HEK293 (cell line): ENCODE measurements around the gene RPS25.

Source experiments
- FEZF1 ChIP-seq: fragments of 450-650 bp; formaldehyde crosslinking; IDR thresholded peaks from 2 replicates; pipeline ENCODE4 v1.5.1; 2016; ENCODE audit warnings: missing biosample characterization, missing genetic modification characterization
- GLIS2 ChIP-seq: fragments of 450-650 bp; formaldehyde crosslinking; IDR thresholded peaks from 2 replicates; pipeline ENCODE4 v1.5.1; 2016; ENCODE audit warnings: missing biosample characterization, missing genetic modification characterization
- KLF16 ChIP-seq: fragments of 450-650 bp; formaldehyde crosslinking; IDR thresholded peaks from 2 replicates; pipeline ENCODE4 v1.5.1; 2017; ENCODE audit warnings: missing biosample characterization, missing genetic modification characterization
- PRDM1 ChIP-seq: fragments of 450-650 bp; formaldehyde crosslinking; IDR thresholded peaks from 2 replicates; pipeline ENCODE4; 2016; ENCODE audit warnings: missing biosample characterization, missing genetic modification characterization
- REPIN1 ChIP-seq: fragments of 450-650 bp; formaldehyde crosslinking; IDR thresholded peaks from 2 replicates; pipeline ENCODE4 v1.5.1; 2017; ENCODE audit warnings: missing biosample characterization, missing genetic modification characterization, low read depth
- SP3 ChIP-seq: fragments of 450-650 bp; formaldehyde crosslinking; IDR thresholded peaks from 2 replicates; pipeline ENCODE4 v1.5.1; 2016; ENCODE audit warnings: missing biosample characterization, missing genetic modification characterization
- WT1 ChIP-seq: fragments of 450-650 bp; formaldehyde crosslinking; IDR thresholded peaks from 2 replicates; pipeline ENCODE4 v1.5.1; 2016; ENCODE audit warnings: missing biosample characterization, missing genetic modification characterization
- ZBTB17 ChIP-seq: fragments of 450-650 bp; formaldehyde crosslinking; IDR thresholded peaks from 2 replicates; pipeline ENCODE4 v1.5.1; 2016; ENCODE audit warnings: missing biosample characterization, missing genetic modification characterization
- ZFP3 ChIP-seq: fragments of 450-650 bp; formaldehyde crosslinking; IDR thresholded peaks from 2 replicates; pipeline ENCODE4 v1.5.1; 2016; ENCODE audit warnings: low read depth, missing biosample characterization, missing genetic modification characterization
- ZNF174 ChIP-seq: fragments of 450-650 bp; formaldehyde crosslinking; IDR thresholded peaks from 2 replicates; pipeline ENCODE4 v1.5.0; 2017; ENCODE audit warnings: missing biosample characterization, mild to moderate bottlenecking, missing genetic modification characterization
- ZNF18 ChIP-seq: fragments of 450-650 bp; formaldehyde crosslinking; IDR thresholded peaks from 2 replicates; pipeline ENCODE4 v1.5.1; 2016; ENCODE audit warnings: missing biosample characterization, missing genetic modification characterization
- ZNF202 ChIP-seq: fragments of 450-650 bp; formaldehyde crosslinking; IDR thresholded peaks from 2 replicates; pipeline ENCODE4 v1.5.1; 2016; ENCODE audit warnings: missing biosample characterization, missing genetic modification characterization, borderline replicate concordance
- ZNF366 ChIP-seq: fragments of 450-650 bp; formaldehyde crosslinking; conservative IDR thresholded peaks from 2 replicates; pipeline ENCODE4 v1.5.1; 2016; ENCODE audit warnings: missing biosample characterization, missing genetic modification characterization
- ZNF416 ChIP-seq: fragments of 450-650 bp; formaldehyde crosslinking; IDR thresholded peaks from 2 replicates; pipeline ENCODE4 v1.5.1; 2016; ENCODE audit warnings: missing biosample characterization, missing genetic modification characterization
- ZNF449 ChIP-seq: fragments of 450-650 bp; formaldehyde crosslinking; IDR thresholded peaks from 2 replicates; pipeline ENCODE4 v1.5.1; 2017; ENCODE audit warnings: missing biosample characterization, mild to moderate bottlenecking, missing genetic modification characterization, moderate library complexity
- ZNF48 ChIP-seq: fragments of 450-650 bp; formaldehyde crosslinking; IDR thresholded peaks from 2 replicates; pipeline ENCODE4 v1.5.1; 2016; ENCODE audit warnings: missing biosample characterization, missing genetic modification characterization
- ZNF510 ChIP-seq: fragments of 450-650 bp; formaldehyde crosslinking; IDR thresholded peaks from 2 replicates; pipeline ENCODE4 v1.5.1; 2018; ENCODE audit warnings: mild to moderate bottlenecking, missing genetic modification characterization, missing biosample characterization; ENCODE audit not compliant: insufficient replicate concordance
- ZNF521 ChIP-seq: fragments of 450-650 bp; formaldehyde crosslinking; IDR thresholded peaks from 2 replicates; pipeline ENCODE4 v1.5.1; 2017; ENCODE audit warnings: missing biosample characterization, mild to moderate bottlenecking, missing genetic modification characterization
- ZNF530 ChIP-seq: fragments of 450-650 bp; formaldehyde crosslinking; IDR thresholded peaks from 2 replicates; pipeline ENCODE4 v1.5.1; 2016; ENCODE audit warnings: low read depth, missing biosample characterization, missing genetic modification characterization
- ZNF549 ChIP-seq: fragments of 450-650 bp; IDR thresholded peaks from 2 replicates; pipeline ENCODE4 v1.5.1; 2018; ENCODE audit warnings: missing biosample characterization, missing genetic modification characterization, mild to moderate bottlenecking, inconsistent platforms, moderate library complexity
- ZNF704 ChIP-seq: fragments of 450-650 bp; formaldehyde crosslinking; IDR thresholded peaks from 2 replicates; pipeline ENCODE4 v1.5.1; 2016; ENCODE audit warnings: missing biosample characterization, missing genetic modification characterization
- ZSCAN16 ChIP-seq: fragments of 450-650 bp; formaldehyde crosslinking; IDR thresholded peaks from 2 replicates; pipeline ENCODE4 v1.5.1; 2016; ENCODE audit warnings: missing biosample characterization, missing genetic modification characterization
- TF ChIP-seq, protein P1 (sequence below): fragments of 450-650 bp; formaldehyde crosslinking; IDR thresholded peaks from 2 replicates; pipeline ENCODE4 v1.5.0; 2017; ENCODE audit warnings: missing biosample characterization, missing genetic modification characterization, borderline replicate concordance
- TF ChIP-seq, protein P2 (sequence below): fragments of 450-650 bp; formaldehyde crosslinking; IDR thresholded peaks from 2 replicates; pipeline ENCODE4 v1.5.1; 2017; ENCODE audit warnings: missing biosample characterization, missing genetic modification characterization
- TF ChIP-seq, protein P3 (sequence below): fragments of 450-650 bp; formaldehyde crosslinking; IDR thresholded peaks from 2 replicates; pipeline ENCODE4 v1.5.1; 2017; ENCODE audit warnings: missing biosample characterization, missing genetic modification characterization
- TF ChIP-seq, protein P4 (sequence below): fragments of 450-650 bp; formaldehyde crosslinking; IDR thresholded peaks from 2 replicates; pipeline ENCODE4 v1.5.1; 2016; ENCODE audit warnings: missing biosample characterization, missing genetic modification characterization
- TF ChIP-seq, protein P5 (sequence below): fragments of 450-650 bp; formaldehyde crosslinking; IDR thresholded peaks from 2 replicates; pipeline ENCODE4 v1.5.1; 2016; ENCODE audit warnings: missing biosample characterization, missing genetic modification characterization

Gene RPS25

DNA sequence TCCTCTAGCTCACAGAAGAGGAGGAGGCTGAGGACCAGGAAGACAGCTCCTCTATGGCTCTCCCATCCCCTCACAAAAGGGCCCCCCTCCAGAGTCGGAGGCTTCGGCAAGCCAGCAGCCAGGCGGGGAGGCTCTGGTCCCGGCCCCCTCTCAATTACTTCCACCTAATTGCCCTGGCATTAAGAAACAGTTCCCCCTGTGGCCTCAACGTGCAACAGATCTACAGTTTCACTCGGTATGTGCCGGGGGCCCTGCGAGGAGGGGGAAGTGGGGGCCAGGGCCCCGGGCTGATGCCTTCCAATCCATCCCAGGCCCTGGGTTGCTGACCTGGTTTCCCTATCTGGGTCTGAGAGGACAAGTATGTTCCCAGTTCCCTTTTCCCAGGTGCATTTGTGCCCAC, 38.7 kb downstream of the RPS25 start (continued):
- TF ChIP-seq REPIN1 (tag by site-specific recombination): no peak
- TF ChIP-seq ZNF48 (tag by site-specific recombination): no peak
- no peak for TF ChIP-seq ZSCAN16
- TF ChIP-seq, protein P1, sequence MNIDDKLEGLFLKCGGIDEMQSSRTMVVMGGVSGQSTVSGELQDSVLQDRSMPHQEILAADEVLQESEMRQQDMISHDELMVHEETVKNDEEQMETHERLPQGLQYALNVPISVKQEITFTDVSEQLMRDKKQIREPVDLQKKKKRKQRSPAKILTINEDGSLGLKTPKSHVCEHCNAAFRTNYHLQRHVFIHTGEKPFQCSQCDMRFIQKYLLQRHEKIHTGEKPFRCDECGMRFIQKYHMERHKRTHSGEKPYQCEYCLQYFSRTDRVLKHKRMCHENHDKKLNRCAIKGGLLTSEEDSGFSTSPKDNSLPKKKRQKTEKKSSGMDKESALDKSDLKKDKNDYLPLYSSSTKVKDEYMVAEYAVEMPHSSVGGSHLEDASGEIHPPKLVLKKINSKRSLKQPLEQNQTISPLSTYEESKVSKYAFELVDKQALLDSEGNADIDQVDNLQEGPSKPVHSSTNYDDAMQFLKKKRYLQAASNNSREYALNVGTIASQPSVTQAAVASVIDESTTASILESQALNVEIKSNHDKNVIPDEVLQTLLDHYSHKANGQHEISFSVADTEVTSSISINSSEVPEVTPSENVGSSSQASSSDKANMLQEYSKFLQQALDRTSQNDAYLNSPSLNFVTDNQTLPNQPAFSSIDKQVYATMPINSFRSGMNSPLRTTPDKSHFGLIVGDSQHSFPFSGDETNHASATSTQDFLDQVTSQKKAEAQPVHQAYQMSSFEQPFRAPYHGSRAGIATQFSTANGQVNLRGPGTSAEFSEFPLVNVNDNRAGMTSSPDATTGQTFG (tag by site-specific recombination): no peak
- peak; percentile 53; the same call in 1 of the 2 replicates for TF ChIP-seq ZBTB17
- no peak for TF ChIP-seq PRDM1
- no peak for TF ChIP-seq WT1 (tag by site-specific recombination)
- no peak for TF ChIP-seq FEZF1 (tag by site-specific recombination)
- no peak for TF ChIP-seq ZNF530 (tag by site-specific recombination)
- TF ChIP-seq ZNF549 (tag by site-specific recombination): no peak
- TF ChIP-seq KLF16 (tag by site-specific recombination): no peak
- no peak for TF ChIP-seq ZNF416 (tag by site-specific recombination)
- TF ChIP-seq ZNF510 (tag by site-specific recombination): no peak
- TF ChIP-seq ZNF174 (tag by site-specific recombination): no peak
- no peak for TF ChIP-seq ZNF449
- no peak for TF ChIP-seq ZNF202 (tag by site-specific recombination)
- TF ChIP-seq GLIS2 (tag by site-specific recombination): no peak
- TF ChIP-seq, protein P2, sequence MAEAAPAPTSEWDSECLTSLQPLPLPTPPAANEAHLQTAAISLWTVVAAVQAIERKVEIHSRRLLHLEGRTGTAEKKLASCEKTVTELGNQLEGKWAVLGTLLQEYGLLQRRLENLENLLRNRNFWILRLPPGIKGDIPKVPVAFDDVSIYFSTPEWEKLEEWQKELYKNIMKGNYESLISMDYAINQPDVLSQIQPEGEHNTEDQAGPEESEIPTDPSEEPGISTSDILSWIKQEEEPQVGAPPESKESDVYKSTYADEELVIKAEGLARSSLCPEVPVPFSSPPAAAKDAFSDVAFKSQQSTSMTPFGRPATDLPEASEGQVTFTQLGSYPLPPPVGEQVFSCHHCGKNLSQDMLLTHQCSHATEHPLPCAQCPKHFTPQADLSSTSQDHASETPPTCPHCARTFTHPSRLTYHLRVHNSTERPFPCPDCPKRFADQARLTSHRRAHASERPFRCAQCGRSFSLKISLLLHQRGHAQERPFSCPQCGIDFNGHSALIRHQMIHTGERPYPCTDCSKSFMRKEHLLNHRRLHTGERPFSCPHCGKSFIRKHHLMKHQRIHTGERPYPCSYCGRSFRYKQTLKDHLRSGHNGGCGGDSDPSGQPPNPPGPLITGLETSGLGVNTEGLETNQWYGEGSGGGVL (tag by site-specific recombination): peak; percentile 93
- TF ChIP-seq, protein P3, sequence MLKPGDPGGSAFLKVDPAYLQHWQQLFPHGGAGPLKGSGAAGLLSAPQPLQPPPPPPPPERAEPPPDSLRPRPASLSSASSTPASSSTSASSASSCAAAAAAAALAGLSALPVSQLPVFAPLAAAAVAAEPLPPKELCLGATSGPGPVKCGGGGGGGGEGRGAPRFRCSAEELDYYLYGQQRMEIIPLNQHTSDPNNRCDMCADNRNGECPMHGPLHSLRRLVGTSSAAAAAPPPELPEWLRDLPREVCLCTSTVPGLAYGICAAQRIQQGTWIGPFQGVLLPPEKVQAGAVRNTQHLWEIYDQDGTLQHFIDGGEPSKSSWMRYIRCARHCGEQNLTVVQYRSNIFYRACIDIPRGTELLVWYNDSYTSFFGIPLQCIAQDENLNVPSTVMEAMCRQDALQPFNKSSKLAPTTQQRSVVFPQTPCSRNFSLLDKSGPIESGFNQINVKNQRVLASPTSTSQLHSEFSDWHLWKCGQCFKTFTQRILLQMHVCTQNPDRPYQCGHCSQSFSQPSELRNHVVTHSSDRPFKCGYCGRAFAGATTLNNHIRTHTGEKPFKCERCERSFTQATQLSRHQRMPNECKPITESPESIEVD: no peak
- no peak for TF ChIP-seq ZNF521 (tag by site-specific recombination)
- TF ChIP-seq, protein P4, sequence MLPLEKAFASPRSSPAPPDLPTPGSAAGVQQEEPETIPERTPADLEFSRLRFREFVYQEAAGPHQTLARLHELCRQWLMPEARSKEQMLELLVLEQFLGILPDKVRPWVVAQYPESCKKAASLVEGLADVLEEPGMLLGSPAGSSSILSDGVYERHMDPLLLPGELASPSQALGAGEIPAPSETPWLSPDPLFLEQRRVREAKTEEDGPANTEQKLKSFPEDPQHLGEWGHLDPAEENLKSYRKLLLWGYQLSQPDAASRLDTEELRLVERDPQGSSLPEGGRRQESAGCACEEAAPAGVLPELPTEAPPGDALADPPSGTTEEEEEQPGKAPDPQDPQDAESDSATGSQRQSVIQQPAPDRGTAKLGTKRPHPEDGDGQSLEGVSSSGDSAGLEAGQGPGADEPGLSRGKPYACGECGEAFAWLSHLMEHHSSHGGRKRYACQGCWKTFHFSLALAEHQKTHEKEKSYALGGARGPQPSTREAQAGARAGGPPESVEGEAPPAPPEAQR: no peak
- TF ChIP-seq ZNF18 (tag by site-specific recombination): no peak
- TF ChIP-seq ZNF366: no peak
- no peak for TF ChIP-seq ZFP3 (tag by site-specific recombination)
- TF ChIP-seq, protein P5, sequence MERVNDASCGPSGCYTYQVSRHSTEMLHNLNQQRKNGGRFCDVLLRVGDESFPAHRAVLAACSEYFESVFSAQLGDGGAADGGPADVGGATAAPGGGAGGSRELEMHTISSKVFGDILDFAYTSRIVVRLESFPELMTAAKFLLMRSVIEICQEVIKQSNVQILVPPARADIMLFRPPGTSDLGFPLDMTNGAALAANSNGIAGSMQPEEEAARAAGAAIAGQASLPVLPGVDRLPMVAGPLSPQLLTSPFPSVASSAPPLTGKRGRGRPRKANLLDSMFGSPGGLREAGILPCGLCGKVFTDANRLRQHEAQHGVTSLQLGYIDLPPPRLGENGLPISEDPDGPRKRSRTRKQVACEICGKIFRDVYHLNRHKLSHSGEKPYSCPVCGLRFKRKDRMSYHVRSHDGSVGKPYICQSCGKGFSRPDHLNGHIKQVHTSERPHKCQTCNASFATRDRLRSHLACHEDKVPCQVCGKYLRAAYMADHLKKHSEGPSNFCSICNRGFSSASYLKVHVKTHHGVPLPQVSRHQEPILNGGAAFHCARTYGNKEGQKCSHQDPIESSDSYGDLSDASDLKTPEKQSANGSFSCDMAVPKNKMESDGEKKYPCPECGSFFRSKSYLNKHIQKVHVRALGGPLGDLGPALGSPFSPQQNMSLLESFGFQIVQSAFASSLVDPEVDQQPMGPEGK (tag by site-specific recombination): peak; percentile 65
- TF ChIP-seq SP3 (tag by site-specific recombination): no peak
- TF ChIP-seq ZNF704: no peak
